OCI-LY7 (cell line): Measurements from ENCODE around the gene PALLD. TPM values are rescaled to one million over a fixed set of nuclear protein-coding genes. Genes with fewer than 3 reads are reported as not detected.

Experiments
- BruUV-seq: library from RNA; stranded (reverse); fragments of 400-500 nt; replicated peaks from 2 replicates; lab custom pipeline; 2021; lab: Mats Ljungman, UMichigan
- CTCF ChIA-PET: fragments of 300-600 bp; sonication (Branson Sonifier 250); formaldehyde crosslinking; loops from one replicate; lab custom pipeline; 2022; ENCODE audit warnings: antibody characterized with exemption; ENCODE audit not compliant: unreplicated experiment; lab: Charles Lee
- POLR2A ChIA-PET: fragments of 300-600 bp; sonication (Branson Sonifier 250); formaldehyde crosslinking; loops from one replicate; lab custom pipeline; 2022; ENCODE audit warnings: antibody characterized with exemption; lab: Charles Lee
- DNase-seq: peaks from one replicate; pipeline ENCODE4 v3.0.0-alpha.2; 2015; ENCODE audit warnings: low spot score
- H2AFZ ChIP-seq: fragments of 200-600 bp; sonication (generic), shearing (Covaris generic); 2 replicates; pipeline ENCODE4 v1.6.1; 2014; ENCODE audit warnings: mild to moderate bottlenecking, antibody characterized with exemption, low read length, moderate library complexity
- H3K27ac ChIP-seq: fragments of 200-600 bp; sonication (generic); 2 replicates; pipeline ENCODE4 v1.5.1; 2014; ENCODE audit warnings: mixed run types, low read depth, mild to moderate bottlenecking, moderate library complexity, low read length, inconsistent platforms; ENCODE audit not compliant: poor library complexity, severe bottlenecking
- H3K36me3 ChIP-seq: fragments of 200-600 bp; sonication (generic); 2 replicates; pipeline ENCODE4 v1.6.1; 2014; ENCODE audit warnings: mild to moderate bottlenecking, antibody characterized with exemption, low read length, moderate library complexity, mixed read lengths; ENCODE audit not compliant: insufficient read depth
- H3K4me1 ChIP-seq: fragments of 200-600 bp; sonication (generic); 2 replicates; pipeline ENCODE4 v1.5.1; 2014; ENCODE audit warnings: mild to moderate bottlenecking, low read length; ENCODE audit not compliant: insufficient read depth, poor library complexity, severe bottlenecking
- H3K4me2 ChIP-seq: fragments of 200-600 bp; sonication (generic); 2 replicates; pipeline ENCODE4 v1.6.1; 2014; ENCODE audit warnings: mild to moderate bottlenecking, low read length
- H3K4me3 ChIP-seq: fragments of 200-600 bp; sonication (generic); 2 replicates; pipeline ENCODE4 v1.5.1; 2014; ENCODE audit warnings: mild to moderate bottlenecking, low read depth, low read length; ENCODE audit not compliant: poor library complexity, severe bottlenecking
- H3K79me2 ChIP-seq: fragments of 200-600 bp; sonication (generic); 2 replicates; pipeline ENCODE4 v1.6.1; 2016; ENCODE audit warnings: low read depth, mild to moderate bottlenecking, low read length, moderate library complexity, mixed read lengths; ENCODE audit not compliant: insufficient read depth
- H3K9me2 ChIP-seq: fragments of 200-600 bp; sonication (generic); 2 replicates; pipeline ENCODE4 v1.6.1; 2016; ENCODE audit warnings: mild to moderate bottlenecking, low read length, mixed read lengths; ENCODE audit not compliant: insufficient read depth
- H3K9me3 ChIP-seq: fragments of 200-600 bp; sonication (generic); 2 replicates; pipeline ENCODE4 v1.6.1; 2014; ENCODE audit warnings: mild to moderate bottlenecking, mixed run types, low read length, mixed read lengths
- H4K20me1 ChIP-seq: fragments of 200-600 bp; sonication (generic); 2 replicates; pipeline ENCODE4 v1.6.1; 2014; ENCODE audit warnings: mild to moderate bottlenecking, antibody characterized with exemption, low read length, moderate library complexity, mixed read lengths; ENCODE audit not compliant: insufficient read depth
- CTCF ChIP-seq: fragments of 200-600 bp; sonication (generic); conservative IDR thresholded peaks from 2 replicates; pipeline ENCODE4 v1.5.1; 2014; ENCODE audit warnings: mild to moderate bottlenecking, antibody characterized with exemption, low read length, moderate library complexity, mixed read lengths
- EZH2phosphoT487 ChIP-seq: fragments of 200-600 bp; sonication (generic); IDR thresholded peaks from 2 replicates; pipeline ENCODE4 v1.6.1; 2018; ENCODE audit warnings: low read depth, borderline replicate concordance, mild to moderate bottlenecking, mixed run types, antibody characterized with exemption, low read length, moderate library complexity, mixed read lengths
- intact Hi-C: fragments of 100-400 bp; cut with micrococcal nuclease; formaldehyde crosslinking; loops from one replicate; pipeline ENCODE4 v1.10.0; 2022; ENCODE audit not compliant: unreplicated experiment
- total RNA-seq, 2 experiments: library from RNA; depleted of rRNA in 1 of 2; stranded (reverse); fragments of >200 nt in 1 of 2; shearing (Covaris generic) in 1 of 2; gene quantifications; 2 replicates each; pipeline ENCODE4 v1.2.3, GENCODE V29; 2014 to 2022

PALLD gene
- total RNA-seq, 2 experiments from 2014 or later: 0.73 to 2.8 TPM

DNA sequence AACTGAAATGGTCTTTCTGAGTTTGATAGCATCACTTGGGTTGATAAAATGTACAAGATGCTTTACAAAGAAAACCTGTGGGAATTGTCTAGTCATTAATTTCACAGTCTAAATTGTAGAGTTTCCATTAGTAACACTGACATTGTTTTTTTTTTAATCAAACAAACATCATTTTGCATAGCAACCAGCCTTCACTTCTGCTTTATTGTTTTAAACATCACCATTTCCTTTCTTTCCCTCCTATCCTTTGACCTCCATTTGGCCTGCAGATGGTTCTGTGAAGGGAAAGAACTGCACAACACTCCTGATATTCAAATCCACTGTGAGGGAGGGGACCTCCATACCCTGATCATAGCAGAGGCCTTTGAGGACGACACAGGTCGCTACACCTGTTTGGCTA lies 171.1 kb downstream of the PALLD start:
- ChIA-PET POLR2A (no interaction called here), CTCF (no interaction called here)

DNA sequence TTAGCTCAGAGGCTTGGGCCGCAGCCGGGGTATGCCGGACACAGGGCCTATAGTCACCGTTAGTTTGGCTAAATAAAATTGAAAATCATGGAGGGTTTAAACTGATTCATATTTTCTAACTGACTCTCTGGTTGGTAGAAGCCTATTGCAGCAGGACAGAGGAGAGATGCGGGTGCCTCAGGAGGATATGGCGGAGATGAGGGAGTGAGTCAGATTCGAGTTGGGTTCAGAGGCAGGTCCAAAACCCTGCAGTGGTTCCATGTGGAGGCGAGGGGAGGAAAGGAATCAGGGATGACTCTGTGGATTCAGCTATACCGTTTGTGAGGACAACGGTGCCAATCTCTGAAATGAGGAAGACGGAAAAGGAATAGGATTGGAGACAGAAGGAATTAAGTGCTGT lies 176.6 kb downstream of the PALLD start:
- Histone ChIP-seq H4K20me1 (no peaks in the 10 kb centered on the region), H3K79me2 (no peaks in the 10 kb centered on the region), H3K4me3 (no peak overlapping the region), H3K9me3 (no peaks in the 10 kb centered on the region), H3K27ac (no peak overlapping the region), H3K4me1 (no peaks in the 10 kb centered on the region), H3K36me3 (no peaks in the 10 kb centered on the region), H3K4me2 (no peak overlapping the region), H3K9me2 (no peaks in the 10 kb centered on the region), H2AFZ (no peak overlapping the region)
- DNase-seq: no peak
- BruUV-seq: no TSS peak
- POLR2A ChIA-PET: interaction anchor here (0.6 kb wide), 1 partner anchor 607 kb away, joined by 4 read pairs; no protein-coding TSS in a partner anchor
- no peak for TF ChIP-seq CTCF
- TF ChIP-seq EZH2phosphoT487: no peak
- intact Hi-C loops: no loop called here
- CTCF ChIA-PET: no interaction called here

More for the DNA sequence above, 171.1 kb downstream of the PALLD start:
- no peak for DNase-seq
- no peak overlapping the region for H3K4me3 ChIP-seq
- BruUV-seq: no TSS peak
- no peaks in the 10 kb centered on the region for H3K9me3 ChIP-seq
- H3K27ac ChIP-seq: no peak overlapping the region
- H3K36me3 ChIP-seq: no peaks in the 10 kb centered on the region
- no peaks in the 10 kb centered on the region for H4K20me1 ChIP-seq
- no peak for TF ChIP-seq CTCF
- TF ChIP-seq EZH2phosphoT487: no peak
- no peaks in the 10 kb centered on the region for H3K9me2 ChIP-seq
- no peaks in the 10 kb centered on the region for H3K79me2 ChIP-seq
- intact Hi-C loops: no loop called here
- H3K4me1 ChIP-seq: no peaks in the 10 kb centered on the region
- no peak overlapping the region for H2AFZ ChIP-seq
- no peak overlapping the region for H3K4me2 ChIP-seq

- no peak for TF ChIP-seq CTCF
- no peak for TF ChIP-seq EZH2phosphoT487
- Histone ChIP-seq H3K4me3 (no peak overlapping the region), H3K4me2 (no peak overlapping the region), H3K79me2 (no peaks in the 10 kb centered on the region), H2AFZ (no peak overlapping the region), H3K4me1 (no peaks in the 10 kb centered on the region), H4K20me1 (no peaks in the 10 kb centered on the region), H3K27ac (no peak overlapping the region), H3K9me2 (no peaks in the 10 kb centered on the region), H3K36me3 (no peaks in the 10 kb centered on the region), H3K9me3 (no peaks in the 10 kb centered on the region)
- CTCF ChIA-PET: no interaction called here
- no peak for DNase-seq
- BruUV-seq: no TSS peak
- intact Hi-C loops: no loop called here
- POLR2A ChIA-PET: interaction anchor here (0.6 kb wide), 4 partner anchors 23 to 852 kb away, joined by 3 to 4 read pairs (median 3); no protein-coding TSS in a partner anchor
Observed at GRCh38 chr4:168674077-168674747, 177.4 kb downstream of the PALLD start.
